DMS 273 (cell line): Measurements from ENCODE around the gene TGFBR1.
A peak's percentile ranks its signal among the peaks of the same experiment; 100 is the strongest.

ENCODE experiments used
- DNase-seq: peaks from one replicate; lab custom pipeline; 2025; ENCODE audit not compliant: unreplicated experiment; lab: John Stamatoyannopoulos, UW

Gene TGFBR1

DNA sequence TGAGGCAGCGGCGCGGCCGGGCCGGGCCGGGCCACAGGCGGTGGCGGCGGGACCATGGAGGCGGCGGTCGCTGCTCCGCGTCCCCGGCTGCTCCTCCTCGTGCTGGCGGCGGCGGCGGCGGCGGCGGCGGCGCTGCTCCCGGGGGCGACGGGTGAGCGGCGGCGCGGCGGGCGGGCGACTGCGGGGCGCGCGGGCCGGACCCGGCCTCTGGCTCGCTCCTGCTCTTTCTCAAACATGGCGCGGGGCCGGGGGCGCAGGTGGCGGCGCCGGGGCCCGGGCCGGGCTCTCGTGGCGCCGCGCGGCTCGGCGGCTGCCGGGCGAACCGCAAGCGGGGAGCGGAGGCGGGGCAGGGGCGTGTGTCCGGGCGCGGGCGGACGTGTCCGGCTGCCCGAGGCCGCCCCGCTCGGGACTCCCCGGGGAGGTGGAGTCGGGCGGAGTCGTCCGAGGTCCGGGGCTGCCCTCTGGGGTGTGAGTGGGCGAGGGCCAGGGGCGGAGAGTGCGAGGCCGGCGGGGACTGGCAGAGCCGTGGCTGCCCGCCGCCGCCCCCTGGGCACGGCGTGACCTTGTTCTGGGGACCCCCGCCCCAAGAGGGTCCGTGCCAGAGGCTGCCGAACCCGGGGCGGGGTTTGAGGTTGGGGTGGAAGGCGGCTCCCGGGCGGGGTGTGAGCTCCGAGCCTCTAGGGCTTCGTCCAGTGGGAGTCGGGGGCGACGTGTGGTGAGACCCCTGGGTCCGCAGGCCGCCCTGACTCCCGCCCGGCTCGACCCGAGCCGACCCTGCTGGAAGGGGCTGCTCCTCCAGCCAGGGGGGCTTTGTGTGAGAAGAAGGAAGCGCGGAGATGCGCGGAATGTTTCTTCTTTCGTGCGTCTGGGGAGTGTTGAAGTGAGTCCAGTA lies 485 bp downstream of the TGFBR1 start:
- peak; percentile 77 for DNase-seq

- no peak for DNase-seq
Observed at GRCh38 chr9:99106044-99106375, 1.1 kb downstream of the TGFBR1 start.

DNA sequence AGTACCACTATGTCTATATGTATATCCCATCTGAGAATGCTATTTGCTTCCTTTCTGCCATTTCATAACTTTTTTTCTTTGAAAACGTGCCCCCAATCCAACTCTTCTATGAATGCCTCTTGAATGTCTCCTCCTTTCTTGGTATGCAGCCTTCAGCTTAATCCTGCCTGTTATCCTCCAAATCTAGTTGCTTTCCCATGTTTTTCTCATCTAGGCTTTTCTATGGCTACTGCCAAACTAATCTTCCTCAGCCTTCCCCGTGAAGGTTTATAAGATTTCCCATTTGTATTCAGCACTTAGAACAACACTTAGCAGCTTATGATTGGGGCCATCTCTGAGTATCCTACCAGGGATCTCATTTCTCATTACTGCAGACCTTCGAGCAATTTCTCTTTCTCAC lies 2.5 kb downstream of the TGFBR1 start:
- no peak for DNase-seq

GRCh38 chr9:99108131-99108530 lies 3.2 kb downstream of the TGFBR1 start:
- DNase-seq: no peak

DNA sequence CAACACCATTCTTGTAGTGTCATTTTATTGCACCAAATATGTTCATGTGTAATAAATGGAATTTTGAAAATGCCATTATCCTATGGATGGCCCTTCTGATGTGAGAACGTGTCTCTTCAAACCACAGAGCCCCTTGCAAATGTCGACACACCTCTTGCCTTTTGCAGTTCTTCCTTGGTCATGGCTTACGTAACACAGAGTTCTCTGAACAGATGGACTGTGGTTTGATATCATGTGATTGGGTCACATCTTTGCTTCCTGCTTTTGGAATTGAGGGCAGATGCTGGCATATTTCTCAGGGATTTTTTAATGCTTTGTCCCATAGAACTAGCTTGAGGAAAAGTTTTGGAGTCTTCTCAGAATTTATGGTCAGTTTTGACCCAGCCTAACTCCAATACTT lies 4.6 kb downstream of the TGFBR1 start:
- DNase-seq: peak; percentile 86

- DNase-seq: no peak
Observed at GRCh38 chr9:99112750-99113413, 8.0 kb downstream of the TGFBR1 start.

DNA sequence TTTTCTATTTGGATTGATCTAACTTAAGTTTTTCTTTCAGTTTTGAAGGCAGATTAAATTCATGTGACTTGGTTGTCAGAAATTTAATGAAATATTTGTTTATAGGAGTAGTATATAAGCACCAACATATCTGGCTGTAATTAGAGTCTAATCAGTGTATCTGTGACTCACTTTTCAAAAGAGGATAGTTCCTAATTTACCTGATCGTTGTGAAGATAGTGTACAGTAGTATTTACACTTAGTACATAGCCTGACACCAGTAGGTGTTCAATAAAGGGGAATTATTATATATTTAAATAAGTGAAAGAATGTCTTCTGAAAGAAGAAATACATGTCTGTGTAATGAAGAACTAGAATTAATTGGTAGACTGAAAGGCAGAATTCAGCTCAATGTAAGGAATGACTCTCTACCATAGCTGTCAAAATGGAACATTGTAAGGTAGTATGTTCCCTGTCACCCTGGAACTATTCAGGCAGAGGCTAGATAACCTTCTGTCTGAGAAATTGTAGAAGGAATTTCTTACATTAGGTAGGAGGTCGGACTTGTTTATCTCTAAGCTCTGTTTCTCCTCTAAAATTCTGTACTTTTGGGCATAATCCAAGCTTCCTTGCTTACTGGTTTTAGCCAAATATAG lies 8.6 kb downstream of the TGFBR1 start:
- no peak for DNase-seq

DNA sequence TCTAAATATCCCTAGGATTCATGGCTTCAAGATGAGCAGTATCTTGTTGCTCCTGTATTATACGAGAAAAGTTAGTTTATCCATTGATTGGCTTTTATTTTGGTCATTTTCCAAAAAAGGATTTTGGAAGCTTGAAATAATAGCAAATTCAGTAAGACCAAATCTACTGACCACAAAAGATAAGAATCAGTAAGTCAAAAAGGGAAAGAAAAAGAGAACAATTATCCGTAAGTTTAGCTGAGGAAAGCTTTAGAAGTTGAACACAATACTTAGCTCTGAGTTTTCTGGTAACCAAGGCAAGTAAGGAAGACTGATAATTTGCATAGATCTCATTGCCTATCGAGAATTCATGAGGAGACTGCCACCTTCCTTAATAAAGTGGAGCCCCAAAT lies 9.1 kb downstream of the TGFBR1 start:
- DNase-seq: no peak

DNA sequence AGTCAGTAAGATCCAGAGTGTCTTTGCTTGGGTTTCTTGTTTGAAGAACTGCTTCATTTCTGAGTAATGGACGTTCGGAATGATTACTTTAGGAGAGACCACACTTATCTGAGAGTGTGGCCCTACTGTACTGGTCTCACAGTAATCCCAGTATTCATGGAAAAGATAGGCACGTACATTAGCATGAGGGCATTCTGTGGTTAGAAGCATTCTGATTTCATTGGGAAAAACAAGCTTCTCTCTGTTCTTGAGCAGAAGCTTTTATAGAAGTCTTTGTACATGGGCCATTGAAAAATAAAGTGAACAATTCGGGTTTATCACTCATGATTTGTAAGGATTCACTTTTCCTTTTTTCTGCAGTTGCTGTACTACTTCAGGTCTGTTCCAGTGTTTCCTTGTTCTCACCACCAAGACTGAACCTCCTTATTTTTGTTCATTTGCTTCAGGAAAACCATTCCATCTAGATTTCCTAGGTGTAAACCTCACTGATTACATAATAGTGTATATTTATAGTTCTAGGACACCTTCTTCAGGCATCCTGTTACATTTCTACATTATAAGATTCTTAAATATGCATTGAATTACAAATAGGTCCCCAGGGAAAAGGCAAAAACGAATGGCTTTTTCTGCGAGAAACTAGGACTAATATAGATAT lies 10.1 kb downstream of the TGFBR1 start:
- peak; percentile 28 for DNase-seq

- peak; percentile 84 for DNase-seq
Observed at GRCh38 chr9:99116003-99116411, 11.1 kb downstream of the TGFBR1 start.

DNA sequence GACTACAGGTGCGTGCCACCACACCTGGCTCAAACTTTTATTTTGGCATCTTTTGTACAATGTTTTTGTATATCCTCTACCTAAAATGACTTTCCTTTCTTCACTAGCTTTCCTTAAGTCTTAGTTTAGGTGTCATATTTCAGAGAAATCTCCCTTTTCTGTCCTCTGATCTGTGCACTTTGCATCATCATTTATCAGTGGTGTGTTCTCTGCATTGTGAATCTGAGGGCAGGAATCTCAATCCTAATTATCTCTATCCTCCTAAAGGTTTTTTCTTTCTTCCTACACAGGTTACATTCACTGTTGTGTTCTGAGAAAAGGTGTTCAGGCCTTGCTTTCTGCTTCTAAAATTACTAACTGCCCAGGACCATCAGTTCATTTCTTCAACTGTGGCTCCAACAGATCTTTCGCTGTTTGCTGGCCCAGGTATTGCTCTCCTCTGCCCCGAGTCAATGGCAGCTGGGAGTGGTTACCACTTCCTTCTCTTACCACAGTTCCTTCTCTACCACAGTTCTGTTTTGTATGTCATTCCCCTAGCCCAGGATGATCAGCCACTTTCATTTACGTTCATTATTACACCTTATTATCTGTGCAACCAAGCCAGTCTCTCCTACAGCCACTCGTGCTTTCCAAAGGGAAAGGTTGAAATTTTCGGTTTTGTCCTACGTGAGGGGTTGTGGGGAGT lies 14.0 kb downstream of the TGFBR1 start:
- no peak for DNase-seq

DNA sequence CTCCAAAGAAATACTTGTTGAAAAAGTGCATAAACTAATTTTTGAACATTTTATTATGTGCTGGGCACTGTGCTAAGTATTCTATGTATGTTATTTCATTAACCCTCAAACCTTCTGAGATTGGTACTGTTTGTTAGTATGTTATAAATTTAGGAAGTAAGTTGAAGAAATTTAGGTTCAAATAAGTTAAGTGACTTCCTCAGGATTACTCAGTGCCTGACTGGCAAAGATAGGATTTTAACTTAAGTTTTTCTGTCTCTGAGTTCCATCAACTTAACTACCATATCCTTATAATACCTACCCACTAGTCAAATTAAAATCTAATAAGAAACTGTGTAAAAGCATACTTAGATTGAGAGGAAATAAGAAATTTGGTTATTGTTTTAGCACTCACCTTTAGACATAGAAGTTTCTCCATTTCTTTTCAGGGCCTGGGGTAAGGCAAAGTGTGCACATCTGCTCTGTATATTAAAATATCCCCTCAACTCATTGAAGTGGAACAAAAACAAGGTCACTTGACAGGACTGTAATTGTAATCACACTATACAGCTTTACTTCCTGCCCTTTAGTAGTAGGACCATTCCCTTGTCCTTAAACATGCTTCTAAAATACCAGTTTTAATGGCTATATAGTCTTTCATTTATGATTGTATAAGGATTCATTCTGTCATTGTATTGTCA lies 15.2 kb downstream of the TGFBR1 start:
- DNase-seq: peak; percentile 44

DNA sequence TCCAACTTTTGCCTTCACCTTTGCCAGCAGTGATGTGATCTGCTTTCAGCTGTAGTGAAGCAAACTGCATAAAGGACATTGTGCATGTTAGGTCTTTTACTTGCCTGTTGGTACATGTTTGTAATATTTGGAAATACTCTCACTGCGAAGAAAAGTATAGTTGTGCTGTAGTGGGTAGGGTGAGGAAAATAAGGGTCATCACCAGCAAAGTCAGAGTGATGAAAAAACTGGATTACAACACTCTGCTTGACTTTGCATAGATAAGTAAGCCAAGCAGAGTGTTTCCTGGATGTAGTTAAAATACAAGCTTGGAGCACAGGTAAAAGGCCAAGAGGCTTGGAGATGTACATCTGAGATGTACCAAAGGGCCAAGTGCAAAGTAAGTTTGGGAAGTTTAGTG lies 16.7 kb downstream of the TGFBR1 start:
- no peak for DNase-seq

DNA sequence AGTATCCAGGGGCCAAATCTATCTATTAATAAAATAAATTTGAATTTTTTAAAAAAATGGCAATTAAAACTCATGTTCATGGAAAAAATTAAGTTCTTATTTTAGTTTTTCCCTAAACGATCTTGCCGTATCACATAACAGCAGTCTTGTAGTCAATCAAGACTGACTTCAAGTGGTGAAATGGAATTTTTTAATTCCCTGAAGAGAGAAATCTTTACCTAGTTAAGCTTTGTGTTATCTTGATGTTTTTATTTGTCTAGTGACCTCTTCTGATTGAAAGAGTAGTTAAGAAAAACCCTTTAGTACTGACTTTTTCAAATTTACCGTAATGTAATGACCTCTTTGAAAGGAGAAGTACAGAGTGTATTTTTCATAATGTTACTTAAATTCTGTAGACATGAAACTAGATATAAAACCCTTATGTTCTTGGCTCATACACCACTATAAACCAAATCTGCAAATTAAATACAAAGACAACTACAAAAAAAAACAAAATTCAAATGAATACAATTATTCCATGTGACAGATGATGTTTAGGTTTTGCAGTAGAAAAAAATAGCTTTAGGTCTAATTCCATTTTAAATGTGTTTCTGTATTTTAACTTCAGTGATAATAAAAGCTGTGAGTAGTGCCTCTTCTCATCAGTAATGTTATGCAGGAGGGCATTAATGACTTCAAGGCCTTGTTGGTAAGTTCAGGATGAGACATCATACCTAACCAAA lies 19.8 kb downstream of the TGFBR1 start:
- DNase-seq: no peak

DNA sequence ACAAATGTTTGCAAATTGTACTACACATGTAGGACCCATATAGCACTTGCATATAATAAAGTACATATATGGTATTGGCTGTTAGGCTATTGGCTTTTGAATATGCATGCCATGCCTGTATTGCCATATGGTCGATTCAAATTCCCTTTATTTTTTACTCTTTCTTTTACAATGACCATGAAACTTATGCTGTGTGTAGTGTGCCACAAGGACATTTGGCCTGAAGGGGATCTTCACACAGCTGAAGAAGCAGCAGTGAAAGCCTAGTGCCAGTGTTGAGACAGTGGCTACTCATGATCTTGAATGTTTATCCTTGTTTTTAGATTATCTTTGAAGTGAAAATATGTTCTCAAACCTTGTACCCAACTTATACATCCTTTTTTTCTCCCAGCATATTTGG lies 20.5 kb downstream of the TGFBR1 start:
- no peak for DNase-seq

- no peak for DNase-seq
Observed at GRCh38 chr9:99126312-99126711, 21.4 kb downstream of the TGFBR1 start.

DNA sequence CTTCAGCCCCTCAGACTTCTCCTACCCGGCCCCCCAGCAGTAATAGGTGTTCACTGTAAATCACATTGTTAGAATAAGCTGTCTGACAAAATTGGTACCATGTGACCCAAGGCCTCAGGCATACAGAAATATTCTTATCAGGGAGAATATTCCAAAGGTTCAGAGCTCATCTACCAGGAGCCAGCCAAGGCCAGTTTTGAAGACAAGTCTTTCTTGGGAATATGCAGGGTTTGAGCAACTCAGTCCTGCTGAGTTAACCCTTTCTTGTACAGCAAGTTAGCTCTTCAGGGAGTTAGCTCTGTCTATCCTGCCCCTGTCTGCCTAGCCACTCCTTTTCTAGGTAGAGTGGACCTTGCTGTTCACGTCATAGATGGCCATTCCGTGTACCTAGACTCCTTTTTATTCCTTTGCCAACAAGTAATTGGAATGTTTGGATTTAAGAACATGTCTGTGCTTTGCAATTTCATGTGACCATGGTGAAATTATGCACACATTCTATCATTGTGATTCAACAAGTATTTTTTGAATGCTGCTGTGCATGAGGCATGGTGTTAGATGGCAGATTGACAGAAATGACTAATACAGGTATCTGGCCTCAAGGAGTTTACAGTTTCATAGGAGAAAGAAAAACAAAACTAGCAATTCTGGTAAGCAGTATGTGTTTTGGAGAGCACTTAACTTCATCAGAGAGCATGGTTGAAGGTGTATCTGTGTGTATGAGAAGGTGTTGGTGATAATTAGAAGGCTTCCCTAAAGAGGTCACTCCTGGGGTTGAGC lies 22.6 kb downstream of the TGFBR1 start:
- no peak for DNase-seq

DNA sequence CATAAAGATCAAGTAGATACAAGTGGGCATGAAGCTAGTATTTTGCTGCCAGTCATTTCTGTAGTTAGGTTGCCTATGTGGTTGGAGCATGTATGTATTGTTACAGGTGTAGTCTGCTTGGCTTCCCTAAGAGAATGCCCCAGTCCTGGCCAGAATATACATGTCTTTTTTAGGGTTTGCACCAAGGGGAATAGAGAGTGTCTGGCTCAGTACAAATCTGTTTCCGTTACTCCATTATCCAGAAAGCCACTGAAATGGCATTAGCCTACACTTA lies 23.2 kb downstream of the TGFBR1 start:
- DNase-seq: no peak

DNA sequence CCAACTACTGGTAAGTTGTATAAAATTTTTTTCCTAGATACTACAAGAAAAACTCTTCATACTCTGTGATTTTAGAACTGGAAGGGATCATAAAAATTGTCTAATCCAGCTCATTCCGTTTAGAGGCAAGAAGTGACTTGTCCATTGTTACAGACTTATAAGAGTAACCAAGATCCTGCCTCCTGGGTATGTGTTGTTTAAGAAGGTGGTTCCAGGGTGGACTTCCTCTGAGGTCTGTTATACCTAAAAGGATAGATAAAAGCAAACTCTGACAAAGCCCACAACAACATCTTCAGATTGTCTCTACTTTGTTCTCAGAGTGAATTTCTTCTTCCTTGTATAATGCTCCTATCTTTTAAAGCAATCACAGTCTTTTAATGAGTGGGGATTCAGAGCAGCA lies 24.2 kb downstream of the TGFBR1 start:
- DNase-seq: no peak
